ENCODE data around the gene COX17. TPM values are rescaled to one million over a fixed set of nuclear protein-coding genes. Genes with fewer than 3 reads are reported as not detected.

COX17 gene
- total and polyA plus RNA-seq, 2 experiments from 2014 or later: 28.3 to 87.2 TPM

DNA sequence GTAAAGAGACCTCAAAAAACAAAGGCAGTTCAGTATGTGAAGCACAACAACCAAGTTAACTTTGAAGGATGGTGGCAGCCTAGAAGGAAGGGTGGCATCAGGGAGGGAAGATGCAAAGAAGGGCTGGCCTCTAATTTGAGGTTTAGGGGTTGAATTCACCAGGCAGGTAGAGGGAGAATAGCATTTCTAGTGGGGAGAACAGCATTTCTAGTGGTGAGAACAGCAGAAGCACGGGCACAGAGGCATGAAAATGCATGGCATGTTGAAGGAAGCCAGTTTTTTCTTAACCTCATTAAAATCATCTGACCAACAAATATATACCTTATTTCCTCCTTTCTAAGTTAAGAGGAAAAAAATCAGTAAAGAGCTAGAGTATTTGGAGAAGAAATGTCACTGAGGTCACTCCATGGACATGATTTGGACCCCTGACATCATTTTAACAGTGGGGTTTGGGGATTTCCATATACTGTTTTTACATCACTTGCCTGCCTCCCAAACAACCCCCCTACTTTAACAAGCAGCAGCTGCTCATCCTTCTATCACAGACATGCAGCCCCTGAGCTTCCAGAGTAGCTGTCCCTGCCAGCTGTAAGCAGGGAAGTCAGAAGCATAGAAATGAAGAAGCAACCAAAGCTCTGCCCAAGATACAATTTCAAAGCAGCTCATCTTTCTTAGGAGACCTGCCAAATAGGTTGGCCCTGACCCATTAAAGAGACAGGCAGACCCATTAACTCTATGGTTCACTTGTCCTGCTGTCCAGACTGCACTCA, 14.4 kb downstream of the COX17 start:
- no peak overlapping the region for H2AFZ ChIP-seq
- H3K9me3 ChIP-seq (ENCODE audit: low read depth): no peaks in the 10 kb centered on the region
- no peaks in the 10 kb centered on the region for H3K9me2 ChIP-seq (replicated peaks; ENCODE audit: insufficient read depth)
- TF ChIP-seq CTCF (IDR thresholded peaks at IDR 0.05; ENCODE audit: poor library complexity) (no peak), EZH2 (IDR thresholded peaks at IDR 0.05; ENCODE audit: borderline replicate concordance) (no peak), EZH2phosphoT487 (IDR thresholded peaks at IDR 0.05; ENCODE audit: low read depth, severe bottlenecking, unreplicated experiment) (no peak)
- H3K4me1 ChIP-seq (ENCODE audit: insufficient read depth): peaks cover 37% of the 10 kb centered on the region
- no peaks in the 10 kb centered on the region for H3K79me2 ChIP-seq
- no peak overlapping the region for H3K4me2 ChIP-seq
- no peak overlapping the region for H3K4me3 ChIP-seq
- peak overlapping the region; percentile 38 for H3K27ac ChIP-seq
- no peaks in the 10 kb centered on the region for H3K27me3 ChIP-seq
- H3K36me3 ChIP-seq (replicated peaks; ENCODE audit: insufficient read depth, low read depth): no peaks in the 10 kb centered on the region
- whole genome bisulfite sequencing (ENCODE audit: low lambda C conversion rate, missing lambda C conversion rate): 65% methylated on average over 1 of the region's 1 CpG
- H4K20me1 ChIP-seq (ENCODE audit: insufficient read depth, poor library complexity, severe bottlenecking): no peaks in the 10 kb centered on the region
- DNase-seq (ENCODE audit: low spot score): no peak

DNA sequence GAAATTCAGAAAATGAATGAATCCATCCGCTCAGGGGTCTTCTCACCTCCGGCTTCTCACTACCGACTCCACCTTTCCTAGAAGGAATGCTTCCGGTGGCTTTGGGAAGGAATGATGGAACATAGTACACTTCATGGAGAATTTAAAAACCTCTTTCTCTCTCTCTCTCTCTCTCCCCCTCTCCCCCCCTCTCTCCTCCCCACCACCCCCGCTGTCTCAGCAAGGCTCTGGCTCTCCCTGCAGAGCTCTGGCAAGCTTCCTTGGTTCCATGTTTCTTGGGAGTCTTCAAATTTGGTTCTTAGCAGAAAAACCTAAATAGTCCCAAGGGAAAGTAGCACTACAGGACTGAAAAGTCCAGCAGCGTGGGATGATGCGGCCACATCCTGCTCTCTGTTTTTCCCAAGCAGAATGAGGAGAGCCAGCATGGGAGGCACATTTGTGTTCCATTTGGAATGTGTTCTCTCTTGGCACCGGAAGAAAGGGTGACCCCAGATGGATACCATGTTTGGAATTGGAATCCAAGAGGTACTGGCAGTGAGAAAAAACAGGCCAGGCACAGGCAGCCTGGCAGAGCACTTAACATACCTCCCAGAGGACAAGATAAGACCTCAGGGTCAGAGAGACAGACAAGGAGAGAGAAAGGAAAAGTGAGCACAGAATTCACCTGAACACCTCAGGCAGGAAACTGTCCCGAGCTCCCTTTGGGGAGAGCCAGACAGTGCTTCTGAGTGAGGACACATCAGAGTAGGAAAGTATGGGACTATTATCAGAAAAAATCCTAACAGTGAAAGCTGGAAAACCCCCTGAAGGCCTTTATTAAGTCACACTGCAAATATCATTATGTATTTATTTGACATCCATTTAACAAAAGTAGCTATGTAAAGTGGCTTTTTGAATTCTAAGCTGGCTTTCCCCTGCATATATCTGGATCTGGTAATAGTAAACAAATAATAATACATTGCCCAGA, 16.4 kb downstream of the COX17 start, which contains the start of gene POPDC2:
Gene POPDC2, minus strand, starts transcription at position 116 of the 967 bp plus-strand sequence. CDS start 166 bp downstream, outside the sequence.
- Histone ChIP-seq H3K9me2 (replicated peaks; ENCODE audit: insufficient read depth) (no peaks in the 10 kb centered on the region), H3K27ac (peak within 1 kb of the TSS; percentile 34), H3K4me2 (peak within 1 kb of the TSS; percentile 23), H3K36me3 (replicated peaks; ENCODE audit: insufficient read depth, low read depth) (no peaks in the 10 kb centered on the region), H3K4me1 (ENCODE audit: insufficient read depth) (peaks cover 37% of the 10 kb centered on the region), H3K4me3 (no peak within 1 kb of the TSS), H3K79me2 (no peaks in the 10 kb centered on the region), H3K27me3 (no peaks in the 10 kb centered on the region), H2AFZ (no peak within 1 kb of the TSS), H4K20me1 (ENCODE audit: insufficient read depth, poor library complexity, severe bottlenecking) (no peaks in the 10 kb centered on the region), H3K9me3 (ENCODE audit: low read depth) (no peaks in the 10 kb centered on the region)
- TF ChIP-seq CTCF (IDR thresholded peaks at IDR 0.05; ENCODE audit: poor library complexity) (no peak), EZH2phosphoT487 (IDR thresholded peaks at IDR 0.05; ENCODE audit: low read depth, severe bottlenecking, unreplicated experiment) (no peak), EZH2 (IDR thresholded peaks at IDR 0.05; ENCODE audit: borderline replicate concordance) (no peak)
- no peak for DNase-seq (ENCODE audit: low spot score)
- 71% methylated on average over 8 of the region's 9 CpGs for WGBS (ENCODE audit: low lambda C conversion rate, missing lambda C conversion rate)

- Histone ChIP-seq H3K27me3 (no peaks in the 10 kb centered on the region), H3K4me1 (ENCODE audit: insufficient read depth) (peaks cover 29% of the 10 kb centered on the region), H3K9me3 (ENCODE audit: low read depth) (no peaks in the 10 kb centered on the region), H3K36me3 (replicated peaks; ENCODE audit: insufficient read depth, low read depth) (no peaks in the 10 kb centered on the region), H2AFZ (no peak overlapping the region), H3K79me2 (no peaks in the 10 kb centered on the region), H3K9me2 (replicated peaks; ENCODE audit: insufficient read depth) (no peaks in the 10 kb centered on the region), H3K27ac (no peak overlapping the region), H4K20me1 (ENCODE audit: insufficient read depth, poor library complexity, severe bottlenecking) (no peaks in the 10 kb centered on the region), H3K4me2 (no peak overlapping the region), H3K4me3 (no peak overlapping the region)
- TF ChIP-seq CTCF (IDR thresholded peaks at IDR 0.05; ENCODE audit: poor library complexity): no peak
- no peak for TF ChIP-seq EZH2phosphoT487 (IDR thresholded peaks at IDR 0.05; ENCODE audit: low read depth, severe bottlenecking, unreplicated experiment)
- no peak for TF ChIP-seq EZH2 (IDR thresholded peaks at IDR 0.05; ENCODE audit: borderline replicate concordance)
- DNase-seq (ENCODE audit: low spot score): no peak
- 98% methylated on average over 9 of the region's 9 CpGs for WGBS (ENCODE audit: low lambda C conversion rate, missing lambda C conversion rate)
These were observed 17.5 kb downstream of the COX17 start for GRCh38 chr3:119659606-119660291.
